Measurements from ENCODE around the gene SLC44A5.
"Not testable (repeated sequence)": the region's sequence is repeated elsewhere in the genome, so short reads cannot be mapped to it uniquely, and the experiment has no call there.

Gene SLC44A5

GRCh38 chr1:75444220-75444619, 166.7 kb downstream of the SLC44A5 start:
- no peak for DNase-seq

GRCh38 chr1:75440274-75440673, 170.6 kb downstream of the SLC44A5 start:
- no peak for DNase-seq

GRCh38 chr1:75438355-75438754, 172.6 kb downstream of the SLC44A5 start:
- no peak for DNase-seq

GRCh38 chr1:75431843-75432242, 179.1 kb downstream of the SLC44A5 start:
- DNase-seq: no peak

DNA sequence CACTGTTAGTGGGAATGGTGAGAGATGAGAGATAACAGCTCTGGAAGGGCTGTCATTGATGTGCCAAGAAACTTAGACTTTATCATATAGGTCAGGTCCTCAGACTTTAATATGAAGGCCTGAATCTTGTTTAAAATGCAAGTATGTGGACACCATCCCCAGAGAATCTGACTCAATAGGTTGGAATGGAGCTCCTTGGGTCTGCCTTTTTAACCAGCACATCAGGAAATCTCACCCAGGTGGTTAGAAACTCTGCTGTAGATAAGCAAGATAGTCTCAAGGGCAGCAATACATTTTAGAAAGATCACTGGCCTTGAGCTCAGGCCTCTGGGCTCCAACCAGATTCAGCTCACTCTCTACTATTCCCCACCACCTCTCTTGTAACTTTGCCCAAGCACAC, 180.4 kb downstream of the SLC44A5 start:
- DNase-seq: no peak

- DNase-seq: no peak
Observed at GRCh38 chr1:75426688-75427087, 184.2 kb downstream of the SLC44A5 start.

DNA sequence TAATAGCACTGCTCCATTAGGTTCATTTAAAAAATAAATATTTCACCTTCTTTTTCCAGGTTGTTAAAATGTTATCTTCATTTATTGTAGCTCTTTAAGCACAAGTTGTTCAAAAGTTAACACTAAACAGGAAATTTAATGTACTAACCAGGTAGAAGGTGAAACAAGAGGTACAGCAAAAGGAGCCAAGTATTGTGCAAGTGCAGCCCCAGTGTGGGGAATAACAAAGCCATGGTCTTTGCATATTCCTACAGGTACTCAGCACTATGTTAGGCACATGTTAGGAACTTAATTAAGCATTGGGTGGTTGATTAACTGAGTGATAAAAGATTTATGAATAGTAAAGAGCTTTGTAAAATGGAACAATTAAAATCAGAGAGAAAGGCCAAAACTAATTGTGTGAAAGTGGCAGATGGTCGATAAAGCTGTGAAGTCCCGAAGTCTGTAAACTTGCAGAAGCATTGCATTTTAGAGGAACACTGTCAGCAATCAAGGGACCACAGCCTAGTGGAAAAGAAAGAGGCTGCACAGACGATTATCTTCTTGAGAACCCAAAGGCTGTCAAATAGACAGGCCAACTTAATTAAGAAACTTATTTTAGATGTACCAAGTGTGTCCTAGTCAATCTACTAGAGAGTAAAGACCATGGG, 185.8 kb downstream of the SLC44A5 start:
- no peak for DNase-seq

DNA sequence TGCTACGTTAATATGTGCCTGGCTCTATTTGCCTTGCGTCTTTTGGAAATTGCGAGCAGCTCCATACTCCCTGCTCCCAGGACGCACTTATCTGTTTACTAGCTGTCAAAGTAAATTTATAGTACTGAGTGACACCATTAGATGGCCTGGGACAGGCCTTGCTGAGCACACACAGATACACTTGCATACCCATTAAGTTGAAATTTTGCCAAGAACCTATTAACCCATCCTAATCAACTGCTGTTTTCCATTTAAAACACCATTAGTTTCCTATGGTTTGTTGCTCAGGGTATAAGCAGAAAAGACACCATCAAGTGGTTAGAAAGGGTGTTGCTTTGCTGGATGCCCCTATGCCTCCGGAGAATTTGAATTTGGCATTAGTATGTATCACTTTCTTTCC, 187.3 kb downstream of the SLC44A5 start:
- DNase-seq: no peak

DNA sequence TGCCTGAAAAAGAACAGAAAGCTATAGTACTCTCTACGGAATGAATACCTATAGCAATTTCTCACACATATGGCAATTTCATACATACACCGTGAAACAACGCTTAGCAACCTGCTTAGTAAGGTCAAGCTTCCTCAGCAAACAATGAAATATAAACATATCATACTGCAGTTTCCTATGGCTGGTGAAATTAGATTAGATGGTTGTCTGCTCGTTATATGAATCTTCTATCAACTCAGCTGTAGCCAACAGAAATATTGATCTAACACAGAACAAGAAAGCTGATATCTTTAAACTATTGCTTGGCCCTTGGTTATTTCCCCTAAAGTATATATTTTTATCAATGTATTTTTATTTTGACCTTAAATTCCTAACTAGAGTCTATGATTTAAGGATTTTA, 187.8 kb downstream of the SLC44A5 start:
- no peak for DNase-seq

GRCh38 chr1:75421371-75421770, 189.5 kb downstream of the SLC44A5 start:
- no peak for DNase-seq

- DNase-seq: no peak
Observed at GRCh38 chr1:75415187-75415586, 195.7 kb downstream of the SLC44A5 start.

GRCh38 chr1:75412616-75413015, 198.3 kb downstream of the SLC44A5 start:
- no peak for DNase-seq

GRCh38 chr1:75404681-75405080, 206.2 kb downstream of the SLC44A5 start:
- not testable (repeated sequence) for DNase-seq

- not testable (repeated sequence) for DNase-seq
Observed at GRCh38 chr1:75403147-75403646, 207.7 kb downstream of the SLC44A5 start.

- DNase-seq: no peak
Observed at GRCh38 chr1:75400716-75401115, 210.2 kb downstream of the SLC44A5 start.

DNA sequence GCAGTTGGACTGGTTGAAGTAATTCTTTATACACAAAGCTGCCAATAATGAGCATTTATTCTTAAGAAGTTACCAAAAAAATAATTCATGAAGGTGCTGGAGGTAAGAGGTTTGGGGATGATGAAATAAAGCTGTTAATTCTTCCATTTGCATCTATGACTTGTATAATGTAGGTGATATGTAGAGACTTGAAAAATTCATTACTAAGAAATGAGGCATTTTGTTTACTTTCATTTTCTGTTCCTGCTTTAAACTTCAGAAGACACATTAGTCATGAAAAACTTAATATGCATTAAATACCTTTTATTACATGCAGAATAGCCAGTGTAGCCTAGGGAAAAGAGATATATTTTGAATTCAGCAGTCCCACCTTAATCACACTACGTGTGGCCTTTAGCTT, 214.2 kb downstream of the SLC44A5 start:
- DNase-seq: no peak

DNA sequence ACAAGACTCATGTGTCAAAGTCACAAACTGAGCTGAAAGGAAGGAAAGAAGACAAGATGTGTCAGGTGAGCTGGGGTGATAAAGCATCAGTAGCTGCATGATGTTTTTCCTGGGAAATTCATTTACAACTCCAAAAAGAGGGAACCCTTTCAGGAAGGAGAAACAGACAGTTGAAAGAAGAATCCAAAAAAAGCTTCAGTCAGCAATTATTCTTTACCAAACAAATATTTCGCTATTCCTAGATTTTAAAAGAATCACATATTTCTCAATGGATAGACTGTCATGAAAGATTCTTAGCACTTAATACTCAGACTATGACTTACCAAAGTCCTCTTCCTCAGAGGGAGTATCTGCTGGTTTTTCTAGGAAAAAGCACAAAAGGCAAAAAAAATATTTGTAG, 214.7 kb downstream of the SLC44A5 start:
- DNase-seq: no peak

GRCh38 chr1:75394386-75395139, 216.4 kb downstream of the SLC44A5 start:
- DNase-seq: no peak

DNA sequence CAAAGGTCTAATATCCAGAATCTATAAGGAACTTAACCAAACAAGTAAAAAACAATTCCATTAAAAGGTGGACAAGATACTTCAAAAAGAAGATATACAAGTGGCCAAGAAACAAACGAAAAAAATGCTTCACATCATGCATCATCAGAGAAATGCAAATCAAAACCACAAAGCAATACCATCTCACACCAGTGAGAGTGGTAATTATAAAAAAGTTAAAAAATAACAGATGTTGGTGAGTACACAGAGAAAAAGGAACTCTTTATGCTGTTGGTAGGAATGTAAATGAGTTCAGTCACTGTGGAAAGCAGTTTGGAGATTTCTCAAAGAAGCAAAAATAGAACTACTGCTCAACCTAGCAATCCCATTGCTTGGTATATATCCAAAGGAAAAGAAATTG, 218.6 kb downstream of the SLC44A5 start:
- no peak for DNase-seq

DNA sequence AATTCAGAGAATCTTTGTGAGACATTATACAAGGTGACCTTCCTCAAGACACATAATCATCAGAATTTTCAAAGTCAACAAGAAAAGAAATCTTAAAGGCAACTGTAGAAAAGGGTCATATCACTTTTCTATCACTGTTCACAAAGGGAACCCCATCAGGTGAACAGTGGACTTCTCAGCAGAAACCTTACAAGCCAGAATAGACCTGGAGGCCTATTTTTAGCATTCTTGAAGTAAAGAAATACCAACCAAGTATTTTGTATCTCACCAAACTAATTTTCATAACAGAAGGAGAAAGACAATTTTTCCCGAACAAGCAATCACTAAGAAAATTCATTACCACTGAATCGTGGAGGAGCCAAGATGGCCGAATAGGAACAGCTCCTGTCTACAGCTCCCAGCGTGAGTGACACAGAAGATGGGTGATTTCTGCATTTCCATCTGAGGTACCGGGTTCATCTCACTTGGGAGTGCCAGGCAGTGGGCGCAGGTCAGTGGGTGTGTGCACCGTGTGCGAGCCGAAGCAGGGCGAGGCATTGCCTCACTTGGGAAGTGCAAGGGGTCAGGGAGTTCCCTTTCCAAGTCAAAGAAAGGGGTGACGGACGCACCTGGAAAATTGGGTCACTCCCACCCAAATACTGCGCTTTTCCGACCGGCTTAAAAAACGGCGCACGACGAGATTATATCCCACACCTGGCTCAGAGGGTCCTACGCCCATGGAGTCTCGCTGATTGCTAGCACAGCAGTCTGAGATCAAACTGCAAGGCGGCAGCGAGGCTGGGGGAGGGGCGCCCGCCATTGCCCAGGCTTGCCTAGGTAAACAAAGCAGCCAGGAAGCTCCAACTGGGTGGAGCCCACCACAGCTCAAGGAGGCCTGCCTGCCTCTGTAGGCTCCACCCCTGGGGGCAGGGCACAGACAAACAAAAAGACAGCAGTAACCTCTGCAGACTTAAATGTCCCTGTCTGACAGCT, 235.2 kb downstream of the SLC44A5 start:
- DNase-seq: not testable (repeated sequence)

DNA sequence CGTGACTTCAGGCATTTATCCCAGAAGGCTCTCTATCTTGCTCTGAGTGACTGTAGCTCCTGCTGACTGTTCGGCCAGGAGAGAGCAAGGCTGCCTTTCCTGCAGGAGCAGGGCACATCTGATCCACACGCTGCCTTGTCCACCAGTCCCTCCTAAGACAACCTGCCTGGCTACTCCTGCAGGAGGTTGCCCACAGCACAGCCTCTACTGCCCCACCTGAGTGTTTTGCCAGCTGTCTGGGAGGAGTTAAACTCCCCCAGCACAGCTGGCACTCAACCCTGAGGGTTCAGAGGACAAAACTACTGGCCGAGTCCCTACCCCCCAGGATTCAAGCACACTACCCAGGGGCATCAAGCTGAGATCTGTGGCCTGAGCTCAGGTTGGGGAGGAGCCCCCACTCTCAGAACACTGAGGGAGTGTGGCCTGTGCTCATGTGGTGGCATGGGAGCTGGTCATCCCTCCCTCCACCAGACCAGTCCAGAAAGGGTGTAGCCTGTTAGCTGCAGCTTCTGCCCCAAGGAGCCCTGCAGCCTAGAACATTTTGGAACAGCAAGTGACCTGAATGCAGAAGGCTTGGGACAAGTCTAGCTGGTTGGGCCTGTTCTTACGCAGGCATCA, 237.3 kb downstream of the SLC44A5 start:
- DNase-seq: no peak

DNA sequence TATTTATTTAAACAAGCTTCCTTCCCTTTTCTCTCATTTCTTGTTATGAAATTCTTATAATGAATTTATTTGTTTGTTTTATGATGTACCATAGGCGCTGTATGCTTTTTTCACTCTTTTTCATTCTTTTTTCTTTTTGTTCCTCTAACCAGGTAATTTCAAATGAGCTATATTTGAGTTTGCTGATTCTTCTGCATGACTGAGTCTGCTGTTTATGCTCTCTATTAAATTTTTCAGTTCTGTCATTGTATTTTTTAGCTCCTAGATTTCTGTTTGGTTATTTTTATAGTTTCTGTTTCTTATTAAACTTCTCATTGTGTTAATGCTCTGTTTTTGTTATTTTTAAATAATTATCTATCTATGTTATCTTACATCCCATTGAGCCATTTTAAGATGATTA, 244.3 kb downstream of the SLC44A5 start:
- no peak for DNase-seq

DNA sequence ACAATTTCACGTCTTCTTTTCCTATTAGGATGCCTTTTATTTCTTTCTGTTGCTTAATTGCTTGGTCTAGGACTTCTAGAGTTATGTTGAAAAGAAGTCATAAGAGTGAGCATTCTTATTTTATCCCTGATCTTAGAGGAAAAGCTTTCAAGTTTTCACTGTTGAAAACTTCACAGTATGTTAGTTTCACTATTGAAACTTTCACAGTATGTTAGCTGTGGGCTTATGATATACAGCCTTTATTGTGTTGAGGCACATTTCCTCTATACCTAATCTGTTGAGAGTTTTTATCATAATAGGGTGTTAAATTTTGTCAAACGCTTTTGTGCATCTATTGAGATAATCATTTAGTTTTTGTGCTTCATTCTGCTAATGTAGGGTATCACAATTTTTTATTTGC, 249.7 kb downstream of the SLC44A5 start:
- DNase-seq: no peak

Measured in stimulated activated CD4-positive, alpha-beta T cell treated with anti-CD3 and anti-CD28 coated beads, Interleukin-1b, Interleukin-23, amount 100 ng/mL, for 48 hours (primary cell).